Keratinocyte (primary cell): ENCODE data around the gene SEC22B.
"Not testable (repeated sequence)": the region's sequence is repeated elsewhere in the genome, so short reads cannot be mapped to it uniquely, and the experiment has no call there.

ENCODE experiments used
- EZH2 ChIP-seq: IDR thresholded peaks from one replicate; pipeline ENCODE4 v1.6.1; 2012; ENCODE audit warnings: inconsistent platforms, mild to moderate bottlenecking, low read length, moderate library complexity
- TF ChIP-seq, protein P1 (sequence below), 3 experiments: IDR thresholded peaks in 1 of 3; conservative IDR thresholded peaks in 1 of 3; optimal IDR thresholded peaks in 1 of 3; 2 replicates in 2 of 3; 3 replicates in 1 of 3; pipeline versions ENCODE3 to v1.5.1; 2011; ENCODE audit warnings: low read length in 3 of 3, mild to moderate bottlenecking in 3 of 3, moderate library complexity in 2 of 3, control low read depth in 1 of 3, inconsistent platforms in 1 of 3; ENCODE audit not compliant: insufficient read depth in 2 of 3; ENCODE audit errors: extremely low read depth in 1 of 3

DNA sequence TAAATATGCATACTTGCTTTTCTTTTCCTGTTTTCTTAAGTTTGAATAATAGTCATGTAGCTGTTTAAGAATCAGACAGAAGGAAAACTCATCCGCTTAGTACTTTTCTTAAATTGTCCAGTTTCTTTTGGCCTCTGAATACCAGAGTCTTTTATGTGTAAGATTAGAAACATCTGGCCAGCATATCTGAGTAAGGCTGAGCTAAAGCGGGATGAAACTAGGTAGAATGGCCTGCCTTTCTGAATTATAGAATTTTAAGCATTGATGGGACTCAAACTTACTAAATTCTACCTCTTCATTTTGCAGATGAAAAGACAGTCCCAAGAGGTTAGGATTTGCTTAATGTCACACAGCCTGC is 43.9 kb downstream of the SEC22B start:
- TF ChIP-seq, protein P1, sequence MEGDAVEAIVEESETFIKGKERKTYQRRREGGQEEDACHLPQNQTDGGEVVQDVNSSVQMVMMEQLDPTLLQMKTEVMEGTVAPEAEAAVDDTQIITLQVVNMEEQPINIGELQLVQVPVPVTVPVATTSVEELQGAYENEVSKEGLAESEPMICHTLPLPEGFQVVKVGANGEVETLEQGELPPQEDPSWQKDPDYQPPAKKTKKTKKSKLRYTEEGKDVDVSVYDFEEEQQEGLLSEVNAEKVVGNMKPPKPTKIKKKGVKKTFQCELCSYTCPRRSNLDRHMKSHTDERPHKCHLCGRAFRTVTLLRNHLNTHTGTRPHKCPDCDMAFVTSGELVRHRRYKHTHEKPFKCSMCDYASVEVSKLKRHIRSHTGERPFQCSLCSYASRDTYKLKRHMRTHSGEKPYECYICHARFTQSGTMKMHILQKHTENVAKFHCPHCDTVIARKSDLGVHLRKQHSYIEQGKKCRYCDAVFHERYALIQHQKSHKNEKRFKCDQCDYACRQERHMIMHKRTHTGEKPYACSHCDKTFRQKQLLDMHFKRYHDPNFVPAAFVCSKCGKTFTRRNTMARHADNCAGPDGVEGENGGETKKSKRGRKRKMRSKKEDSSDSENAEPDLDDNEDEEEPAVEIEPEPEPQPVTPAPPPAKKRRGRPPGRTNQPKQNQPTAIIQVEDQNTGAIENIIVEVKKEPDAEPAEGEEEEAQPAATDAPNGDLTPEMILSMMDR (optimal IDR thresholded peaks at IDR 0.05 in 1 of 3, IDR thresholded peaks at IDR 0.05 in 1 of 3, conservative IDR thresholded peaks at IDR 0.05 in 1 of 3; ENCODE audit: extremely low read depth in 1 of 3, insufficient read depth in 2 of 3, low read length in 3 of 3) = not testable (repeated sequence)
- not testable (repeated sequence) for TF ChIP-seq EZH2
